Measurements from ENCODE around the gene SIGLEC11. TPM values are rescaled to one million over a fixed set of nuclear protein-coding genes. Genes with fewer than 3 reads are reported as not detected.
A peak's percentile ranks its signal among the peaks of the same experiment; 100 is the strongest.

Gene SIGLEC11
- total and polyA plus RNA-seq, 2 of the 13 experiments (the other 11 are each of a cell fraction or from before 2014, with no cell fraction given) = not detected

DNA sequence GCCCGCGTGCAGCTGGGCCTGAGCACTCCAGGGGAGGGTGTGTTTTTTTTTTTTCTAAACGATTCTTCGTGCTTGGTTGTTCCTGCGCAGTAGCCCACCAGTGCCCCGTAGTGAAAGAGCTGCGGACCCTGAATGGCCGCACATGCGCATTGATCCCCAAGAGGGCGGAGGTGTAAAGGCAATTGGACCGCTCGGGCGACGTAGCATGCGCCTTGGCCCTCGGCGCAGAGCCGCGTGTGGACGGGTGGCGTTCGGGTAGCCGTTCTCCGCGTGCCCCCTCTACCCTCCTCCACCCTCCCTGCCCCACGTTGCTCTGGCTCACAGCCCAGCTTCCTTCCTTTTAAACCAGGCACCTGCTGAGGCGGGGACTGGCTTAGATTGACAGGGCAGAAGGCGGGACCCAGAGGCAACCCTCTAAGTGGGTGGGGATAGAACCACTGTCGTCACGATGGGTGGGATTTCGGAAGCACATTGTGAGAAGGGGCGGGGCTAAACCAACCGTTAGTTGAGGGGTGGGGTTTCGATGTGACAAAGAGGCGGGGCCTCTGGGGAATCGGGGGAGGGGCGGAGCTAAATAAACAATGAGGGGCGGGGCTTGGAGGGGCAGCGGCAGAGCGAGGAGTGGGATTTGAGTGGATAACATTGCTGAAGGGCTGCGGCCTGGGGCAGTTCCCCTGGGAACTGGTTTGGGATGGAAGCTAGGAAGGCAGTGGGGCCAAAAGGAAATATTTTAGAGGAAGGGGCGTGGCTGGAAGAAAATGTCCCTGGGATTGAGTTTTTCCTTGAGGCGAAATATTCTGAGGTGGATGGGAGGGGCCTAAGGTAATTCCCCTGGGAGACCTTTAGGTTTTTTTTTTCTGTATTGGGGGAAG is 31.1 kb downstream of the SIGLEC11 start (continued):
- TF ChIP-seq, protein P1, sequence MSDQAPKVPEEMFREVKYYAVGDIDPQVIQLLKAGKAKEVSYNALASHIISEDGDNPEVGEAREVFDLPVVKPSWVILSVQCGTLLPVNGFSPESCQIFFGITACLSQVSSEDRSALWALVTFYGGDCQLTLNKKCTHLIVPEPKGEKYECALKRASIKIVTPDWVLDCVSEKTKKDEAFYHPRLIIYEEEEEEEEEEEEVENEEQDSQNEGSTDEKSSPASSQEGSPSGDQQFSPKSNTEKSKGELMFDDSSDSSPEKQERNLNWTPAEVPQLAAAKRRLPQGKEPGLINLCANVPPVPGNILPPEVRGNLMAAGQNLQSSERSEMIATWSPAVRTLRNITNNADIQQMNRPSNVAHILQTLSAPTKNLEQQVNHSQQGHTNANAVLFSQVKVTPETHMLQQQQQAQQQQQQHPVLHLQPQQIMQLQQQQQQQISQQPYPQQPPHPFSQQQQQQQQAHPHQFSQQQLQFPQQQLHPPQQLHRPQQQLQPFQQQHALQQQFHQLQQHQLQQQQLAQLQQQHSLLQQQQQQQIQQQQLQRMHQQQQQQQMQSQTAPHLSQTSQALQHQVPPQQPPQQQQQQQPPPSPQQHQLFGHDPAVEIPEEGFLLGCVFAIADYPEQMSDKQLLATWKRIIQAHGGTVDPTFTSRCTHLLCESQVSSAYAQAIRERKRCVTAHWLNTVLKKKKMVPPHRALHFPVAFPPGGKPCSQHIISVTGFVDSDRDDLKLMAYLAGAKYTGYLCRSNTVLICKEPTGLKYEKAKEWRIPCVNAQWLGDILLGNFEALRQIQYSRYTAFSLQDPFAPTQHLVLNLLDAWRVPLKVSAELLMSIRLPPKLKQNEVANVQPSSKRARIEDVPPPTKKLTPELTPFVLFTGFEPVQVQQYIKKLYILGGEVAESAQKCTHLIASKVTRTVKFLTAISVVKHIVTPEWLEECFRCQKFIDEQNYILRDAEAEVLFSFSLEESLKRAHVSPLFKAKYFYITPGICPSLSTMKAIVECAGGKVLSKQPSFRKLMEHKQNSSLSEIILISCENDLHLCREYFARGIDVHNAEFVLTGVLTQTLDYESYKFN (CRISPR knock-in tag; conservative IDR thresholded peaks at IDR 0.05) = no peak
- TF ChIP-seq SP5 (CRISPR knock-in tag; IDR thresholded peaks at IDR 0.05; ENCODE audit: borderline replicate concordance, low read depth) = peak; percentile 42; the same call in 1 of the 2 replicates
- TF ChIP-seq HNRNPUL1 (IDR thresholded peaks at IDR 0.05; ENCODE audit: low read depth, low read length) = no peak
- TF ChIP-seq FOXP1 (IDR thresholded peaks at IDR 0.05) = no peak
- TF ChIP-seq FOXP1 (CRISPR knock-in tag; IDR thresholded peaks at IDR 0.05) = no peak
- TF ChIP-seq GTF2F1 (IDR thresholded peaks at IDR 0.05; ENCODE audit: low read length) = no peak
- TF ChIP-seq, protein P2, sequence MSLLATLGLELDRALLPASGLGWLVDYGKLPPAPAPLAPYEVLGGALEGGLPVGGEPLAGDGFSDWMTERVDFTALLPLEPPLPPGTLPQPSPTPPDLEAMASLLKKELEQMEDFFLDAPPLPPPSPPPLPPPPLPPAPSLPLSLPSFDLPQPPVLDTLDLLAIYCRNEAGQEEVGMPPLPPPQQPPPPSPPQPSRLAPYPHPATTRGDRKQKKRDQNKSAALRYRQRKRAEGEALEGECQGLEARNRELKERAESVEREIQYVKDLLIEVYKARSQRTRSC (CRISPR knock-in tag; IDR thresholded peaks at IDR 0.05; ENCODE audit: low read depth) = no peak; the same call in 1 of the 2 replicates
- TF ChIP-seq, protein P3, sequence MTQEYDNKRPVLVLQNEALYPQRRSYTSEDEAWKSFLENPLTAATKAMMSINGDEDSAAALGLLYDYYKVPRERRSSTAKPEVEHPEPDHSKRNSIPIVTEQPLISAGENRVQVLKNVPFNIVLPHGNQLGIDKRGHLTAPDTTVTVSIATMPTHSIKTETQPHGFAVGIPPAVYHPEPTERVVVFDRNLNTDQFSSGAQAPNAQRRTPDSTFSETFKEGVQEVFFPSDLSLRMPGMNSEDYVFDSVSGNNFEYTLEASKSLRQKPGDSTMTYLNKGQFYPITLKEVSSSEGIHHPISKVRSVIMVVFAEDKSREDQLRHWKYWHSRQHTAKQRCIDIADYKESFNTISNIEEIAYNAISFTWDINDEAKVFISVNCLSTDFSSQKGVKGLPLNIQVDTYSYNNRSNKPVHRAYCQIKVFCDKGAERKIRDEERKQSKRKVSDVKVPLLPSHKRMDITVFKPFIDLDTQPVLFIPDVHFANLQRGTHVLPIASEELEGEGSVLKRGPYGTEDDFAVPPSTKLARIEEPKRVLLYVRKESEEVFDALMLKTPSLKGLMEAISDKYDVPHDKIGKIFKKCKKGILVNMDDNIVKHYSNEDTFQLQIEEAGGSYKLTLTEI (CRISPR knock-in tag; conservative IDR thresholded peaks at IDR 0.05) = no peak
- TF ChIP-seq ZNF30 (CRISPR knock-in tag; IDR thresholded peaks at IDR 0.05) = no peak; the same call in 1 of the 2 replicates
- no peak for TF ChIP-seq RFX1 (IDR thresholded peaks at IDR 0.05)
- TF ChIP-seq, protein P4, sequence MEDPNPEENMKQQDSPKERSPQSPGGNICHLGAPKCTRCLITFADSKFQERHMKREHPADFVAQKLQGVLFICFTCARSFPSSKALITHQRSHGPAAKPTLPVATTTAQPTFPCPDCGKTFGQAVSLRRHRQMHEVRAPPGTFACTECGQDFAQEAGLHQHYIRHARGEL (CRISPR knock-in tag; IDR thresholded peaks at IDR 0.05) = no peak
- no peak for TF ChIP-seq ZNF331 (CRISPR knock-in tag; IDR thresholded peaks at IDR 0.05)
- TF ChIP-seq, protein P5, sequence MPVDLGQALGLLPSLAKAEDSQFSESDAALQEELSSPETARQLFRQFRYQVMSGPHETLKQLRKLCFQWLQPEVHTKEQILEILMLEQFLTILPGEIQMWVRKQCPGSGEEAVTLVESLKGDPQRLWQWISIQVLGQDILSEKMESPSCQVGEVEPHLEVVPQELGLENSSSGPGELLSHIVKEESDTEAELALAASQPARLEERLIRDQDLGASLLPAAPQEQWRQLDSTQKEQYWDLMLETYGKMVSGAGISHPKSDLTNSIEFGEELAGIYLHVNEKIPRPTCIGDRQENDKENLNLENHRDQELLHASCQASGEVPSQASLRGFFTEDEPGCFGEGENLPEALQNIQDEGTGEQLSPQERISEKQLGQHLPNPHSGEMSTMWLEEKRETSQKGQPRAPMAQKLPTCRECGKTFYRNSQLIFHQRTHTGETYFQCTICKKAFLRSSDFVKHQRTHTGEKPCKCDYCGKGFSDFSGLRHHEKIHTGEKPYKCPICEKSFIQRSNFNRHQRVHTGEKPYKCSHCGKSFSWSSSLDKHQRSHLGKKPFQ (CRISPR knock-in tag; IDR thresholded peaks at IDR 0.05; ENCODE audit: insufficient replicate concordance) = peak; percentile 43
- no peak for TF ChIP-seq ZNF577 (CRISPR knock-in tag; IDR thresholded peaks at IDR 0.05; ENCODE audit: borderline replicate concordance, low read depth)
- TF ChIP-seq SMAD3 (CRISPR knock-in tag; IDR thresholded peaks at IDR 0.05) = no peak
- no peak for TF ChIP-seq FOXK1 (CRISPR knock-in tag; IDR thresholded peaks at IDR 0.05; ENCODE audit: borderline replicate concordance, low read depth)
- TF ChIP-seq MZF1 (CRISPR knock-in tag; IDR thresholded peaks at IDR 0.05; ENCODE audit: borderline replicate concordance) = no peak
- no peak for TF ChIP-seq STAT5B (CRISPR knock-in tag; IDR thresholded peaks at IDR 0.05)
- TF ChIP-seq KLF13 (CRISPR knock-in tag; IDR thresholded peaks at IDR 0.05) = no peak
- TF ChIP-seq XRCC5 (optimal IDR thresholded peaks at IDR 0.05; ENCODE audit: low read length) = no peak
- TF ChIP-seq ELF4 (CRISPR knock-in tag; IDR thresholded peaks at IDR 0.05; ENCODE audit: borderline replicate concordance) = no peak
- TF ChIP-seq FOXA3 (CRISPR knock-in tag; IDR thresholded peaks at IDR 0.05) = no peak
- no peak for TF ChIP-seq ZNF549 (CRISPR knock-in tag; IDR thresholded peaks at IDR 0.05)
- TF ChIP-seq ZC3H4 (CRISPR knock-in tag; IDR thresholded peaks at IDR 0.05; ENCODE audit: borderline replicate concordance) = no peak
